ENCODE data around the gene FSTL5. TPM values are rescaled to one million over a fixed set of nuclear protein-coding genes. Genes with fewer than 3 reads are reported as not detected.

Gene FSTL5
- total and polyA plus RNA-seq, 4 experiments from 2014 or later = not detected

- no peak overlapping the region for H3K27ac ChIP-seq (ENCODE audit: low read depth, low read length)
- H3K4me3 Mint-ChIP-seq = no peak overlapping the region
- no peaks in the 10 kb centered on the region for H3K4me1 ChIP-seq (ENCODE audit: insufficient read depth, low read length)
- H3K9me3 Mint-ChIP-seq = peaks cover 0 to 17% (median 5%) of the 10 kb centered on the region in 8 donors
- no peaks in the 10 kb centered on the region for H3K4me1 Mint-ChIP-seq
- no peaks in the 10 kb centered on the region for H3K27me3 ChIP-seq (ENCODE audit: insufficient read depth, low read length)
- ChIA-PET POLR2A (ENCODE audit: partially characterized antibody) (no interaction called here), CTCF (ENCODE audit: partially characterized antibody) (no interaction called here)
- DNase-seq = no peak
- H3K27ac Mint-ChIP-seq = no peak overlapping the region
- no peaks in the 10 kb centered on the region for H3K27me3 Mint-ChIP-seq
- no peaks in the 10 kb centered on the region for H3K36me3 ChIP-seq (ENCODE audit: insufficient read depth, low read length)
- H3K9me3 ChIP-seq (ENCODE audit: control insufficient read depth in 1 of 2, low read length in 2 of 2) = no peaks in the 10 kb centered on the region
- no peak overlapping the region for H3K4me3 ChIP-seq (ENCODE audit: low read length in 2 of 2)
- intact Hi-C loops (cut with micrococcal nuclease) = no loop called here
- no peaks in the 10 kb centered on the region for H3K36me3 Mint-ChIP-seq
Observed at GRCh38 chr4:161583549-161583948, 580.3 kb downstream of the FSTL5 start.

- Histone ChIP-seq H3K4me1 (ENCODE audit: insufficient read depth, low read length) (no peaks in the 10 kb centered on the region), H3K36me3 (ENCODE audit: insufficient read depth, low read length) (no peaks in the 10 kb centered on the region), H3K27me3 (ENCODE audit: insufficient read depth, low read length) (no peaks in the 10 kb centered on the region), H3K27ac (ENCODE audit: low read depth, low read length) (no peak overlapping the region), H3K4me3 (ENCODE audit: low read length in 2 of 2) (no peak overlapping the region), H3K9me3 (ENCODE audit: control insufficient read depth in 1 of 2, low read length in 2 of 2) (no peaks in the 10 kb centered on the region)
- intact Hi-C loops (cut with micrococcal nuclease) = no loop called here
- CTCF ChIA-PET (ENCODE audit: partially characterized antibody) = no interaction called here
- DNase-seq = no peak
- Mint-ChIP-seq H3K9me3 (peaks cover 0 to 19% (median 7%) of the 10 kb centered on the region in 8 donors), H3K36me3 (no peaks in the 10 kb centered on the region), H3K4me1 (no peaks in the 10 kb centered on the region), H3K27me3 (no peaks in the 10 kb centered on the region), H3K4me3 (no peak overlapping the region), H3K27ac (no peak overlapping the region)
- POLR2A ChIA-PET (ENCODE audit: partially characterized antibody) = no interaction called here
Observed at GRCh38 chr4:161581262-161582230, 582.3 kb downstream of the FSTL5 start.

- POLR2A ChIA-PET (ENCODE audit: partially characterized antibody) = no interaction called here
Observed at GRCh38 chr4:161577579-161578301, 586.1 kb downstream of the FSTL5 start.

GRCh38 chr4:161573836-161574235 is 590.0 kb downstream of the FSTL5 start:
- H3K27ac Mint-ChIP-seq = no peak overlapping the region

More at GRCh38 chr4:161577579-161578301, 586.1 kb downstream of the FSTL5 start:
- H3K4me3 ChIP-seq (ENCODE audit: low read length in 2 of 2) = no peak overlapping the region
- intact Hi-C loops (cut with micrococcal nuclease) = no loop called here
- no peaks in the 10 kb centered on the region for H3K9me3 ChIP-seq (ENCODE audit: control insufficient read depth in 1 of 2, low read length in 2 of 2)
- Mint-ChIP-seq H3K4me3 (no peak overlapping the region), H3K9me3 (peaks cover 0 to 22% (median 8%) of the 10 kb centered on the region in 8 donors), H3K27me3 (no peaks in the 10 kb centered on the region), H3K27ac (no peak overlapping the region), H3K36me3 (no peaks in the 10 kb centered on the region), H3K4me1 (no peaks in the 10 kb centered on the region)
- no peaks in the 10 kb centered on the region for H3K36me3 ChIP-seq (ENCODE audit: insufficient read depth, low read length)
- no peaks in the 10 kb centered on the region for H3K4me1 ChIP-seq (ENCODE audit: insufficient read depth, low read length)
- CTCF ChIA-PET (ENCODE audit: partially characterized antibody) = no interaction called here
- no peak for DNase-seq
- H3K27me3 ChIP-seq (ENCODE audit: insufficient read depth, low read length) = no peaks in the 10 kb centered on the region
- H3K27ac ChIP-seq (ENCODE audit: low read depth, low read length) = no peak overlapping the region

GRCh38 chr4:161564230-161564834 is 599.5 kb downstream of the FSTL5 start:
- H3K4me3 ChIP-seq (ENCODE audit: low read length in 2 of 2) = no peak overlapping the region
- H3K36me3 ChIP-seq (ENCODE audit: insufficient read depth, low read length) = no peaks in the 10 kb centered on the region
- H3K27ac ChIP-seq (ENCODE audit: low read depth, low read length) = no peak overlapping the region
- ChIA-PET CTCF (ENCODE audit: partially characterized antibody) (no interaction called here), POLR2A (ENCODE audit: partially characterized antibody) (no interaction called here)
- H3K9me3 Mint-ChIP-seq = peaks cover 0 to 11% (median 2%) of the 10 kb centered on the region in 8 donors
- no peak for DNase-seq
- H3K27me3 Mint-ChIP-seq = no peaks in the 10 kb centered on the region
- H3K36me3 Mint-ChIP-seq = no peaks in the 10 kb centered on the region
- no peaks in the 10 kb centered on the region for H3K27me3 ChIP-seq (ENCODE audit: insufficient read depth, low read length)
- no peak overlapping the region for H3K27ac Mint-ChIP-seq
- no peaks in the 10 kb centered on the region for H3K9me3 ChIP-seq (ENCODE audit: control insufficient read depth in 1 of 2, low read length in 2 of 2)
- H3K4me3 Mint-ChIP-seq = no peak overlapping the region
- no peaks in the 10 kb centered on the region for H3K4me1 ChIP-seq (ENCODE audit: insufficient read depth, low read length)
- intact Hi-C loops (cut with micrococcal nuclease) = no loop called here
- H3K4me1 Mint-ChIP-seq = no peaks in the 10 kb centered on the region

More at GRCh38 chr4:161573836-161574235, 590.0 kb downstream of the FSTL5 start:
- no peaks in the 10 kb centered on the region for H3K9me3 ChIP-seq (ENCODE audit: control insufficient read depth in 1 of 2, low read length in 2 of 2)
- H3K4me1 ChIP-seq (ENCODE audit: insufficient read depth, low read length) = no peaks in the 10 kb centered on the region
- no peak overlapping the region for H3K27ac ChIP-seq (ENCODE audit: low read depth, low read length)
- no peaks in the 10 kb centered on the region for H3K36me3 Mint-ChIP-seq
- H3K36me3 ChIP-seq (ENCODE audit: insufficient read depth, low read length) = no peaks in the 10 kb centered on the region
- H3K4me1 Mint-ChIP-seq = no peaks in the 10 kb centered on the region
- H3K9me3 Mint-ChIP-seq = peaks cover 0 to 30% (median 21%) of the 10 kb centered on the region in 8 donors
- intact Hi-C loops (cut with micrococcal nuclease) = no loop called here
- H3K27me3 Mint-ChIP-seq = no peaks in the 10 kb centered on the region
- no peak overlapping the region for H3K4me3 Mint-ChIP-seq
- H3K4me3 ChIP-seq (ENCODE audit: low read length in 2 of 2) = no peak overlapping the region
- no peaks in the 10 kb centered on the region for H3K27me3 ChIP-seq (ENCODE audit: insufficient read depth, low read length)
- no peak for DNase-seq
- ChIA-PET POLR2A (ENCODE audit: partially characterized antibody) (no interaction called here), CTCF (ENCODE audit: partially characterized antibody) (no interaction called here)

GRCh38 chr4:161555689-161556660 is 607.8 kb downstream of the FSTL5 start:
- Mint-ChIP-seq H3K9me3 (peaks cover 0 to 6% (median 0%) of the 10 kb centered on the region in 8 donors), H3K4me1 (no peaks in the 10 kb centered on the region), H3K4me3 (no peak overlapping the region), H3K27ac (no peak overlapping the region), H3K27me3 (no peaks in the 10 kb centered on the region), H3K36me3 (no peaks in the 10 kb centered on the region)
- no peak for DNase-seq
- no peaks in the 10 kb centered on the region for H3K4me1 ChIP-seq (ENCODE audit: insufficient read depth, low read length)
- ChIA-PET CTCF (ENCODE audit: partially characterized antibody) (no interaction called here), POLR2A (ENCODE audit: partially characterized antibody) (no interaction called here)
- no peak overlapping the region for H3K27ac ChIP-seq (ENCODE audit: low read depth, low read length)
- H3K27me3 ChIP-seq (ENCODE audit: insufficient read depth, low read length) = no peaks in the 10 kb centered on the region
- no peak overlapping the region for H3K4me3 ChIP-seq (ENCODE audit: low read length in 2 of 2)
- no peaks in the 10 kb centered on the region for H3K36me3 ChIP-seq (ENCODE audit: insufficient read depth, low read length)
- H3K9me3 ChIP-seq (ENCODE audit: control insufficient read depth in 1 of 2, low read length in 2 of 2) = no peaks in the 10 kb centered on the region
- intact Hi-C loops (cut with micrococcal nuclease) = no loop called here

All from CD4-positive, alpha-beta memory T cell (primary cell).